PC-9 (cell line): ENCODE results near the gene PRKCA. TPM values are rescaled to one million over a fixed set of nuclear protein-coding genes. Genes with fewer than 3 reads are reported as not detected.
"Not testable (repeated sequence)": the region's sequence is repeated elsewhere in the genome, so short reads cannot be mapped to it uniquely, and the experiment has no call there.

ENCODE experiments used
- BruUV-seq: library from RNA; stranded (reverse); fragments of 400-500 nt; replicated peaks from 2 replicates; lab custom pipeline; 2021; lab: Mats Ljungman, UMichigan
- CTCF ChIA-PET: fragments of 300-600 bp; sonication (Branson Sonifier 250); formaldehyde crosslinking; loops from one replicate; lab custom pipeline; 2022; ENCODE audit warnings: antibody characterized with exemption; lab: Charles Lee
- POLR2A ChIA-PET: fragments of 300-600 bp; sonication (Branson Sonifier 250); formaldehyde crosslinking; loops from one replicate; lab custom pipeline; 2022; ENCODE audit warnings: antibody characterized with exemption; ENCODE audit not compliant: unreplicated experiment; lab: Charles Lee
- DNase-seq, 2 experiments: peaks; one replicate each; pipeline versions ENCODE4 v3.0.0 to v3.0.0-alpha.2; 2015 to 2022; ENCODE audit warnings: mixed read lengths in 1 of 2
- H2AFZ ChIP-seq: fragments of 200-600 bp; sonication (generic); 2 replicates; pipeline ENCODE4 v1.8.1; 2017; ENCODE audit warnings: antibody characterized with exemption
- H3F3A ChIP-seq: fragments of 200-600 bp; sonication (generic); 2 replicates; pipeline ENCODE4 v1.8.1; 2017; ENCODE audit warnings: antibody characterized with exemption, mild to moderate bottlenecking, low read depth; ENCODE audit not compliant: insufficient read depth
- H3K27ac ChIP-seq: fragments of 200-600 bp; sonication (generic); 2 replicates; pipeline ENCODE4 v1.6.1; 2016; ENCODE audit warnings: mixed run types
- H3K27me3 ChIP-seq: fragments of 200-600 bp; sonication (generic); 2 replicates; pipeline ENCODE4 v1.6.1; 2016; ENCODE audit warnings: low read depth, mixed run types; ENCODE audit not compliant: insufficient read depth
- H3K36me3 ChIP-seq: fragments of 200-600 bp; sonication (generic); 2 replicates; pipeline ENCODE4 v1.6.1; 2016; ENCODE audit warnings: low read depth, mixed run types
- H3K4me1 ChIP-seq: fragments of 200-600 bp; sonication (generic); replicated peaks from 2 replicates; pipeline ENCODE4 v1.6.1; 2016; ENCODE audit warnings: mixed run types; ENCODE audit not compliant: insufficient read depth
- H3K4me2 ChIP-seq: fragments of 200-600 bp; sonication (generic); 2 replicates; pipeline ENCODE4 v1.6.1; 2017; ENCODE audit warnings: mixed run types
- H3K4me3 ChIP-seq: fragments of 200-600 bp; sonication (generic); 2 replicates; pipeline ENCODE4 v1.6.1; 2016; ENCODE audit warnings: mixed run types
- H3K79me2 ChIP-seq: fragments of 200-600 bp; sonication (generic); 2 replicates; pipeline ENCODE4 v1.6.1; 2017; ENCODE audit warnings: low read depth, mixed run types
- H3K9me2 ChIP-seq: fragments of 200-600 bp; sonication (generic); 2 replicates; pipeline ENCODE4 v1.8.1; 2017; ENCODE audit warnings: mild to moderate bottlenecking; ENCODE audit not compliant: insufficient read depth
- H3K9me3 ChIP-seq: fragments of 200-600 bp; sonication (generic); 2 replicates; pipeline ENCODE4 v1.8.1; 2016; ENCODE audit warnings: low read depth; ENCODE audit not compliant: insufficient read depth
- H4K20me1 ChIP-seq: fragments of 200-600 bp; sonication (generic); 2 replicates; pipeline ENCODE4 v1.8.1; 2017; ENCODE audit not compliant: insufficient read depth
- EZH2 ChIP-seq: fragments of 200-600 bp; sonication (generic); IDR thresholded peaks from 2 replicates; pipeline ENCODE4 v1.8.0; 2017; ENCODE audit warnings: antibody characterized with exemption, low read depth
- intact Hi-C: fragments of 100-400 bp; cut with micrococcal nuclease; formaldehyde crosslinking; loops from one replicate; pipeline ENCODE4 v1.10.0; 2022; ENCODE audit not compliant: unreplicated experiment
- total RNA-seq: library from RNA; stranded (reverse); gene quantifications from 2 replicates; pipeline ENCODE4 v1.2.3, GENCODE V29; 2021
- TF ChIP-seq, protein P1 (sequence below): fragments of 200-600 bp; sonication (generic); conservative IDR thresholded peaks from 2 replicates; pipeline ENCODE4 v1.6.1; 2017; ENCODE audit warnings: mixed run types, antibody characterized with exemption, mild to moderate bottlenecking, moderate library complexity

PRKCA gene
- total RNA-seq, 1 experiment from 2014 or later = 23.1 TPM

DNA sequence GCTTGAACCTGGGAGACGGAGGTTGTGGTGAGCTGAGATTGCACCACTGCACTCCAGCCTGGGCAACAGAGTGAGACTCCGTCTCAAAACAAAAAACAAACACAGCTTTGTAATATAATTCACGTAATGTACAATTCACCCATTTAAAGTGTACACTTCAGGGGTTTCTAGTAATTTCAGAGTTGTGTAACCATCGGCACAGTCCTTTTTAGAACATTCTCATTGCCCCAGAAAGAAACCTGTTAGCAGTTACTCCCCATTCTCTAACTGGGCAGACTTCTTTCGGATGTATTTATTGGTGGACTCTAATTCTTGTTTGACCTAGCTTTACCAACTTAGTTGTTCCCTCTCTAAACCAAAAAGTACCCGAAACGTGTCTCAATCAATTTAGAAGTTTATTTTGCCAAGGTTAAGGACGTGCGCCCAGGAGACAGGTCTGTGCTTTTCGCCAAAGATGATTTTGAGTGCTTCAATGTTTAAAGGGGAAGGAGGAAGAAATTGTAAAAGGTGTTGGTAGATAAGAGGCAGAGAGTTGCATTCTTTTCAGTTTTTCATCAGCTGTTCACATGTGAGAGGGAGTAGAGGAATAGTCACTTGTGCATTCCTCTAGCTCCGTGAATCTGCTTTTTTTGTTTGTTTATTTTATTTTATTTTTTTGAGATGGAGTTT, 175.3 kb downstream of the PRKCA start:
- Histone ChIP-seq H3K79me2 (peaks cover 11% of the 10 kb centered on the region; the same call in 1 of the 2 replicates), H3K36me3 (no peaks in the 10 kb centered on the region), H3K27ac (no peak overlapping the region)

DNA sequence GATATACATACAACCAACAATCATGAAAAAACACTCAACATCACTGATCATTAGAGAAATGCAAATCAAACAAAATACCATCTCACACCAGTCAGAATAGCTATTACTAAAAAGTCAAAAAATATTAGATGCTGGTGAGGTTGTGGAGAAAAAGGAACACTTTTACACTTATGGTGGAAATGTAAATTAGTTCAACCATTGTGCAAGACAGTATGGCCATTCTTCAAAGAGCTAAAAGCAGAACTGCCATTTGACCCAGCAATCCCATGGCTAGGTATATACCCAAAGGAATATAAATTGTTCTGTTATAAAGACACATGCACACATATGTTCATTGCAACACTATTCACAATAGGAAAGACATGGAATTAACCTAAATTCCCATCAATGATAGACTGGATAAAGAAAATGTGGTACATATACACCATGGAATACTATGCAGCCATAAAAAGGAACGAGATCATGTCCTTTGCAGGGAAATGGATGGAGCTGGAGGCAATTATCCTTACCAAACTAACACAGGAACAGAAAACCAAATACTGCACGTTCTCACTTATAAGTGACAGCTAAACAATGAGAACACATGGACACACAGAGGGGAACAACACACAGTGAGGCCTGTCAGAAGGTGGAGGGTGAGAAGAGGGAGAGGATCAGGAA, 176.9 kb downstream of the PRKCA start:
- DNase-seq, intact Hi-C loops, H3K36me3 ChIP-seq, H3F3A ChIP-seq, BruUV-seq, H3K27me3 ChIP-seq, H4K20me1 ChIP-seq, H3K4me2 ChIP-seq, CTCF ChIA-PET, H3K9me3 ChIP-seq, H3K4me3 ChIP-seq, H2AFZ ChIP-seq, H3K27ac ChIP-seq, H3K9me2 ChIP-seq: not testable (repeated sequence)
- POLR2A ChIA-PET = interaction anchor here (0.6 kb wide), 1 partner anchor 77 kb away, joined by 4 read pairs; no protein-coding TSS in a partner anchor
- H3K79me2 ChIP-seq = peaks cover 11% of the 10 kb centered on the region; the same call in 1 of the 2 replicates
- peaks cover 11% of the 10 kb centered on the region for H3K4me1 ChIP-seq

More for the DNA sequence above, 175.3 kb downstream of the PRKCA start:
- TF ChIP-seq, protein P1, sequence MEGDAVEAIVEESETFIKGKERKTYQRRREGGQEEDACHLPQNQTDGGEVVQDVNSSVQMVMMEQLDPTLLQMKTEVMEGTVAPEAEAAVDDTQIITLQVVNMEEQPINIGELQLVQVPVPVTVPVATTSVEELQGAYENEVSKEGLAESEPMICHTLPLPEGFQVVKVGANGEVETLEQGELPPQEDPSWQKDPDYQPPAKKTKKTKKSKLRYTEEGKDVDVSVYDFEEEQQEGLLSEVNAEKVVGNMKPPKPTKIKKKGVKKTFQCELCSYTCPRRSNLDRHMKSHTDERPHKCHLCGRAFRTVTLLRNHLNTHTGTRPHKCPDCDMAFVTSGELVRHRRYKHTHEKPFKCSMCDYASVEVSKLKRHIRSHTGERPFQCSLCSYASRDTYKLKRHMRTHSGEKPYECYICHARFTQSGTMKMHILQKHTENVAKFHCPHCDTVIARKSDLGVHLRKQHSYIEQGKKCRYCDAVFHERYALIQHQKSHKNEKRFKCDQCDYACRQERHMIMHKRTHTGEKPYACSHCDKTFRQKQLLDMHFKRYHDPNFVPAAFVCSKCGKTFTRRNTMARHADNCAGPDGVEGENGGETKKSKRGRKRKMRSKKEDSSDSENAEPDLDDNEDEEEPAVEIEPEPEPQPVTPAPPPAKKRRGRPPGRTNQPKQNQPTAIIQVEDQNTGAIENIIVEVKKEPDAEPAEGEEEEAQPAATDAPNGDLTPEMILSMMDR = no peak
- TF ChIP-seq EZH2 = no peak
- H3K4me3 ChIP-seq = no peak overlapping the region
- CTCF ChIA-PET = no interaction called here
- no peaks in the 10 kb centered on the region for H3K27me3 ChIP-seq
- POLR2A ChIA-PET = no interaction called here
- intact Hi-C loops = no loop called here
- H2AFZ ChIP-seq = no peak overlapping the region
- H3K9me3 ChIP-seq = no peaks in the 10 kb centered on the region
- DNase-seq = no peak
- peaks cover 13% of the 10 kb centered on the region; the same call in 1 of the 2 replicates for H3F3A ChIP-seq
- H3K4me1 ChIP-seq = peaks cover 12% of the 10 kb centered on the region
- BruUV-seq = no TSS peak
- H4K20me1 ChIP-seq = no peaks in the 10 kb centered on the region
- no peak overlapping the region for H3K4me2 ChIP-seq
- H3K9me2 ChIP-seq = no peaks in the 10 kb centered on the region

DNA sequence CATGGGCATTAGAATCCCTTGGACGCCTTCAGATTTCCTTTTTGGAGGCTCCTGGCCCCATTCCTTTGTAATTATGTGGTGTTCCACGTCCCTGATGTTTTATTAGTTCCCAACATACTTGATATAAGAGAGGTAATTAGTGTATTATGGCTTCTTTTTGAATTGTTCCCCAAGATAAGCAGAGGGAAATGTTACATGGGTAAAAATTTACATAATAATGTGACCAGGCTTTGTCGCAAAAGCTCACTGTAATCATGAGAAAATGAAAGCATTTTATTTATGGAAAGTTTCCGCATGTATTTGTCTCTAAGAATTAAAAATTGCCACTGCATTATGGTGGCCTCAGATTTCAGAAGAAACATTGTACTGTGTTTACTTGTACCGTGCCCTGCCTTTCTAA, 177.8 kb downstream of the PRKCA start:
- H3K36me3 ChIP-seq = no peaks in the 10 kb centered on the region
- CTCF ChIA-PET = no interaction called here
- BruUV-seq = no TSS peak
- H4K20me1 ChIP-seq = no peaks in the 10 kb centered on the region
- POLR2A ChIA-PET = no interaction called here
- DNase-seq = no peak
- no peak overlapping the region for H3K4me2 ChIP-seq
- peaks cover 2% of the 10 kb centered on the region for H3K4me1 ChIP-seq
- TF ChIP-seq EZH2 = no peak
- TF ChIP-seq, protein P1 = no peak
- no peaks in the 10 kb centered on the region for H3F3A ChIP-seq
- no peaks in the 10 kb centered on the region for H3K9me3 ChIP-seq
- peaks cover 11% of the 10 kb centered on the region; the same call in 1 of the 2 replicates for H3K79me2 ChIP-seq
- H3K27me3 ChIP-seq = no peaks in the 10 kb centered on the region
- no peaks in the 10 kb centered on the region for H3K9me2 ChIP-seq
- no peak overlapping the region for H2AFZ ChIP-seq
- intact Hi-C loops = no loop called here
- no peak overlapping the region for H3K4me3 ChIP-seq
- H3K27ac ChIP-seq = no peak overlapping the region
